GM18873 (cell line): ENCODE data around the gene SPATA13.
"Not testable (repeated sequence)": the region's sequence is repeated elsewhere in the genome, so short reads cannot be mapped to it uniquely, and the experiment has no call there.

ENCODE experiments used
- ATAC-seq: cut with Tn5 transposase; IDR thresholded peaks from one replicate; pipeline ENCODE4 v1.9.1; 2021; ENCODE audit warnings: mild to moderate bottlenecking, moderate library complexity, moderate number of reproducible peaks; ENCODE audit not compliant: unreplicated experiment, low FRiP score

Gene SPATA13

GRCh38 chr13:24341439-24341838 is 180.9 kb downstream of the SPATA13 start:
- no peak for ATAC-seq

DNA sequence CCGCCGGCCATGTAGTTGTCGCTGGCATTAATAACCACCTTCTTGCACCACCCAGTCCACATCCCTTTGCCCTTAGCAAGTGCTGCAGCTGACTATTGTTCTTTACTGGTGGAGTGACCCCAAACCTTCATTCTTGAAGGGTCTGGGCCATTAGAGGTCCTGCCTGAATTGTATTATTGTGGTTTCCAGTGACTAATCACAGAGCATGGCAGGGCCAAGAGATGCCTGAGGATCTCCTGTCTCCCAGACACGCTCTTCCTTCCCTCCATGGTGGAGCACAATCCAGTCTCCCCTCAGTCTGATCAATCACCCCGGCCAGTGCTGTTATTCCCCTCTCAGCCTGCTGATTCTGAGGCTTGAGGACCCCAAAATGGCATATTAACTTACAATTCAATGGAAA is 187.9 kb downstream of the SPATA13 start:
- ATAC-seq = no peak

DNA sequence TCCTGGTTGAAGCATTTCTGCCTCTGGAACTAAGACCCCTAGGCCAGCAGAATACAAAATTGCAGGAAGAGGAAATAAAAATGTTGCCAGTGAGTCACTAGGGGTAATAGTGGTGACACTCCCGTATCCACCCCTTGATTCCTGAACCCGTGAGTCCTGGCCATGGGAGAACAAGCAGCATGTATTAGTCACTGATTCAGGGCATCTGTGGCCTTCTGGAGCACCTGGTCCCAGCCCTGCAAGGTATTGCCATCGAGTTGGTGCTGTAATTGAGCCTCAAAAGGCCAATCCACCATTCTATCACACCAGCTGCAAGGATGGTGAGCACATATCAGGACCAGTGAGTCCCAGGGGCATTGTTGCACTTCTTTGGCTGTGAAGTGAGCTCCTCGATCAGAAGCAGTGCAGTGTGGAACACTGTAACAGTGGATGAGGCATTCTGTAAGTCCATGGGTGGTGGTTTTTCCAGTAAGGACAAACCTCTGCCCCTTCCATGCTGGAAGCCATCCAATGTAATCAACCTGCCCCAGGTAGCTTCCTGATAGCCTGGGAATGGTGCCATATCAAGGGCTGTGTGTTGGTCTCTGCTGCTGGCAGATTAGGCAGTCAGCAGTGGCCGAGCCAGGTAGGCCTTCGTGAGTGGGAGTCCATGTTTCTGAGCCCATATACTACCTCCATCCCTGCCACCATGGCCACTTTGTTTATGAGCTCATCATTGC is 188.4 kb downstream of the SPATA13 start:
- no peak for ATAC-seq

DNA sequence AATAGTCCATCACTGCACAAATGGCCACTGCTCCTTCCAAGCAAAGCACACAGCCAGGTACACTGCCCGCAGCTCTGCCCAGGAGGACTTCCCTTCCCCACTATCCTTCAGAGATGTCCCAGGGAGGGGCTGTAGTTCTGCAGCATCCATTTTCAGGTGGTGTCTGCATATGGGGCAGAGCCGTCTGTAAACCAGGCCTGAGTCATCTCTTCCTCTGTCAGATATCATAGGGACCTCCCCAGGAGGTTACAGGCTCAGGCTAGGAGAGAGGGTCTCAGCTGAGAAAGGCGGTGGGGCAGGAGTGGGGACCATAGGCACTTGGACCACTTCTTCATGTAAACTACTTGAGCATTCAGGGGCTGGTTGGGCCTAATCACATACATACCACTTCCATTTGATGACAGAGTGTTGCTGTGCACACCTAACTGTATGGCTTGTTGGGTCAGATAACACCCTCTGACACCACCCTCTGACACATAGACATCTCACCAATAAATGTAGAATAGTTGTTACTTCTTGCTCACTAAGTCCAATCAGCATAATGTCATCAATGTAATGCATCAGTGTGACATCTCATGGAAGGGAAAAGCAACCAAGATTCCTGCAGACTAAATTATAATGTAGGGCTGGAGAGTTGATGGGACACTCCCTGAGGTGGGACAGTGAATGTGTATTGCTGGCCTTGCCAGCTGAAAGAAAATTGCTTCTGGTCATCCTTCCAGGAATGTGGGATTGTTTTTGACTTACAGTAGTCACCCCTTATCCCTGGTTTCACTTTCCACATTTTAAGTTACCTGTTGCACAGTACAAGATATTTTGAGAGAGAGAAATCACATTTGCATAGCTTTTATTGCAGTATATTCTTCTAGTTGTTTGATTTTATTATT is 189.5 kb downstream of the SPATA13 start:
- not testable (repeated sequence) for ATAC-seq

- ATAC-seq = no peak
These were observed 190.9 kb downstream of the SPATA13 start for GRCh38 chr13:24351423-24351822.

DNA sequence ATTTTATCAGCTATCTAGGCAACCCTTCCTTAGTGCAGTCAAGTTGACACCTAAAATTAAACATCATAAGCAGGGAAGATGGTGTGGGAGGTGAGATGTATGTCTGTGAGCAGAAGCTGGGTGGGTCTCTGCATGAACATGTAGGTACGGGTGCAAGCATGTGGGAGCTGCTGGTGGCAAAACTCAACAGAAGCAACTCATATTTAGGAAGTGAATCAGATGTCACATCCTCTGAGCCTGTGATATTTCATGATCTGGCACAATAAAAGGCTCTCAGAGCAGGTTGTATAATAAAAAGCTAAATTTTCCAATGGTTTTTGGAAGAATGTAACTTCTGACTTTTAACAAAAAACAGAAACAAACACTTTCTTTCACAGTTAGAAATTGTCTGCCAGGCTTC is 193.2 kb downstream of the SPATA13 start:
- ATAC-seq = no peak

GRCh38 chr13:24355103-24355502 is 194.6 kb downstream of the SPATA13 start:
- ATAC-seq = no peak

DNA sequence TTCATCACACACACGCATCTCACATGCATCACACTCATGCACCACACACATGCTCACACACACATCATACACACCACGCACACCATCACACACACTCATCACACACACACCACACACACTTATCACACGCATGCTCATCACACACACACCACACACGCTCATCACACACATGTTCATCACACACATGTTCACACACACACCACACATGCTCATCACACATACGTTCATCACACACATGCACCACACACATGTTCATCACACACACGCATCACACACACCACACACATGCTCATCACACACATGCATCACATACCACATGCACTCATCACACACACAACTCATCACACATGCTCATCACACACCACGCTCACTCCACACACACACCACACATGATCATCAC is 195.8 kb downstream of the SPATA13 start:
- no peak for ATAC-seq
